Globus pallidus (tissue), 1 donor: ENCODE data around the gene RAN.
"Not testable (repeated sequence)": the region's sequence is repeated elsewhere in the genome, so short reads cannot be mapped to it uniquely, and the experiment has no call there.

Source experiments
- DNase-seq: peaks from one replicate; pipeline ENCODE4 v3.0.0-alpha.2; 2015; ENCODE audit warnings: low spot score

Gene RAN

GRCh38 chr12:130849561-130850417, 22.1 kb upstream of the RAN start:
- DNase-seq, result no peak

DNA sequence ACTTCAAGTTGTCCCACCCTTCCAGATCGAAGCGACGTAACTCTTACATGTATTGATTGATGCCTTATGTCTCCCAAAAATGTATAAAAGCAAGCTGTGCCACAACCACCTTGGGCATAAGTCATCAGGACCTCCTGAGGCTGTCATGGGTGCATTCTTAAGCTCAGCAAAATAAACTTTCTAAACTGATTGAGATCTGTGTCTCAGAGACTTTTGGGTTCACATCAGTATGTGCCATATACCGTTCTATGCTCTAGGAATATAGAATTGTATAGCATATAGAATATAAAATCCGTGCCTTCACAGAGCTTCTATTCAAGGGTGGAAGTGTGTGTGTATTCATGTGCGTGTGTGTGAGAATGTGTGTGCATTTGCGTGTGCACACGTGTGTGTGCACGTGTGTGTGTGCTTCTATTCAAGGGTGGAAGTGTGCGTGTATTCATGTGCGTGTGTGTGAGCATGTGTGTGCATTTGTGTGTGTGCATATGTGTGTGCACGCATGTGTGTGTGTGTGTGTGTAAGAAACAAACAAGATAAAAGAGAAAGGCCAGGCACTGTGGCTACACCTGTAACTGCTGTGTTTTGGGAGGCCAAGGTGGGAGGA, 21.3 kb upstream of the RAN start:
- no peak for DNase-seq

- no peak for DNase-seq
Observed at GRCh38 chr12:130856088-130856487, 15.8 kb upstream of the RAN start.

GRCh38 chr12:130858084-130858483, 13.8 kb upstream of the RAN start:
- no peak for DNase-seq

- no peak for DNase-seq
Observed at GRCh38 chr12:130859161-130859560, 12.7 kb upstream of the RAN start.

DNA sequence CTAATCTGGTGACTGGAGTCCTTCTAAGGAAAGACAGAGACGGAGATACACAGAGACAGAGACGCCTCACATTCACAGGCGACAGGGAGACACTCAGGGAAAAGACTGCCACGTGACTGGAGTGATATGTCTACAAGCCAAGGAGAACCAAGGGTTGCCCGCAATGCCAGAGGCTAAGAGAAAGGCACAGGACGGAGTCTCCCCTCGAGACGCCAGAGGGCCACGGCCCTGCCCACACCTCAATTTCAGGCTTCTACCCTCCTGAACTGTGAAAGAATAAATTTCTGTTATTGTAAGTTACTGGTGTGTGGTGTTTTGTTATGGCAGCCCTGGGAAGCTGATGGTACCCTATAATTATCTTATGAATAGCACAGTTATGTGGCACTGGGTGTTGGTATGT, 11.6 kb upstream of the RAN start:
- no peak for DNase-seq

DNA sequence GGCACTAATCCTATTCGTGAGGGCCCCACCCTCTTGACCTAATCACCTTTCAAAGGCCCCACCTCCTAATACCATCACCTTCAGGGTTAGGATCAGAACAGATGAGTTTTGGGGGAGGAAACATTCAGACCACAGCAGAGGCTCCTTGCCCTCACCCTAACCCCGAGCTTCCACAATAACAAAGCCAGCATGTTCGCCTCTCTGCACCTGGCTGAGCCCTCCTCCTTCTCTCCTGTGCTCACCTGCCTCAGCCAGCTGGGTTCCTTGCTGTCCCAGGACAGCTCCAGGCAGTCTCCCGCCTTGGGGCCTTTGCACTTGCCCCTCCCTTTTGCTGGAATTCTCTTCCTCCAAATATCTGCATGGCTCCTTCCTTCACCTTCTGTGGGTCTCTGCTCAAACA, 9.7 kb upstream of the RAN start:
- DNase-seq, result no peak

GRCh38 chr12:130862771-130863170, 9.1 kb upstream of the RAN start:
- DNase-seq, result not testable (repeated sequence)

DNA sequence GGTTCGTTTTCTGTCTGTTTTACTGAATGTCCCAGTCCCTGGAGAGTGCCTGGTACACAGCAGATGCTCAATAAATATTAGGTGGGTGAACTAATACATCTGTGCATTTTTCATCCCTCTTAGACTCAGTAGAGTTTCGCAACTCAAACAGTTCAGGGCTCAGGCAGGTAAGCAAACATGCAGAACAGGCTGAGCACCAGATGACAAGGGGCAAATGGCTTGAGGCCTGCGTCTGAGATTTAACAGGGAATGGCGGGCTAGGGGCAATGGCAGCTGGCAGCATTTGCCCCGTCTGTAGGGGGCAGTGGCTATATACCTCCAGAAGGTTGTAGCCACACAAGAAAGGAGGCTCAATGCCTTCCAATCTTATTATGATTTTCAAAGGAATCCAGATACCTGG, 8.6 kb upstream of the RAN start:
- DNase-seq, result no peak

DNA sequence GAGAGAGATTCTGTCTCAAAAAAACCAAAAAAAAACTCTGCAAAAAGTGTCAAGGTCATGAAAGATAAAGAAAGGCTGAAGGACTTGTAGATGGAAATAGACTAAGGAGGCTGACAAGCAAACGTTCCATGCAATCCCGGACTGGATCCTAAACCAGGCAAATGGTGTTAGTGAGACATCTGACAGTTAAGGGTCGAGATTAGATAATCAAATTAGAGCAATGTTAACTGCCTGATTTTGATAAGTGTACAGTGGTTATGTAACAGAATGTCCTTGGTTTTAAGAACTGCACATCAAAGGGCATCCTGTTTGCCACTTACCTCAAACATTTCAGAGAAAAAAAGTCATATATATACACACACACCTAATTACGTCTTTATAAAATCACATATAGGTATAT, 3.5 kb upstream of the RAN start:
- no peak for DNase-seq

DNA sequence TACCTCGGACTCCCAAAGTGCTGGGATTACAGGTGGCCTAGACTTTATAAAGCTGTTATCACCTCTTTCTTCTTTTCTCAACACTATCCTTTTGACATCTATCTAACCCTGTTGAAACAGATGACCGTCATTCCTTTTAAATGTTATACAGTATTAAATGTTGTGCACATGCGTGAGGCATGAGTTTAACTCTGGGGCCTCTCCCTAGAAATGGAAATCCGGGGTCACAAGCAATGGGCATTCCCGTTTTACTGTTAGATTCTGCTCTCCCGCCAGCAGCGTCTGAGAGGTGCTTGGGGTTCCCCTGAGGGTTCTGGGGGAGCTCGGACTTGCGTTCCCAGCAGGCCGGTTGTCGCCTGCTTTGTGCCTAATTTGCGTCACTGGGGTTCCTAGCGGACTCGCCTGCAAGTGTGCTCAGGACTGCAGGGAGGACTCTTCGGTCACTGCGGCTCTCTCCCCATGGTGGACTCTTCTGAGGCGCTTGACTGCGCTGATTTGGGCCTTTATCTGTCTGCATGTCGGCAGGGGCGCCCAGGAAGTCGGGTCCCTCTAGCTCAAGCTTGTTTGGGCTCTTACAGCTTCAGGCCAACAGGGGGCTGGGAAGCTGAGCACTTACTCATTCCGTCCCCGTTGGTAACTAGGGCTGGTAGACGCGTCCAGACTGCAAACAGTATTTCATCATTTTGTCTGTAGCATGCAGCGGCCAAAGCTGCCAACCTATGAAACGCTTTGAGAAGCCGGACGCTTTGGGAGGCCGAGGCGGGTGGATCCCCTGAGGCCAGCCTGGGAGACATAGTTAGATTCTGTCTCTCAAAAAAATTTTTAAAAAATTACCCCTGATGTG, 1.2 kb upstream of the RAN start:
- peak; percentile 74 for DNase-seq

DNA sequence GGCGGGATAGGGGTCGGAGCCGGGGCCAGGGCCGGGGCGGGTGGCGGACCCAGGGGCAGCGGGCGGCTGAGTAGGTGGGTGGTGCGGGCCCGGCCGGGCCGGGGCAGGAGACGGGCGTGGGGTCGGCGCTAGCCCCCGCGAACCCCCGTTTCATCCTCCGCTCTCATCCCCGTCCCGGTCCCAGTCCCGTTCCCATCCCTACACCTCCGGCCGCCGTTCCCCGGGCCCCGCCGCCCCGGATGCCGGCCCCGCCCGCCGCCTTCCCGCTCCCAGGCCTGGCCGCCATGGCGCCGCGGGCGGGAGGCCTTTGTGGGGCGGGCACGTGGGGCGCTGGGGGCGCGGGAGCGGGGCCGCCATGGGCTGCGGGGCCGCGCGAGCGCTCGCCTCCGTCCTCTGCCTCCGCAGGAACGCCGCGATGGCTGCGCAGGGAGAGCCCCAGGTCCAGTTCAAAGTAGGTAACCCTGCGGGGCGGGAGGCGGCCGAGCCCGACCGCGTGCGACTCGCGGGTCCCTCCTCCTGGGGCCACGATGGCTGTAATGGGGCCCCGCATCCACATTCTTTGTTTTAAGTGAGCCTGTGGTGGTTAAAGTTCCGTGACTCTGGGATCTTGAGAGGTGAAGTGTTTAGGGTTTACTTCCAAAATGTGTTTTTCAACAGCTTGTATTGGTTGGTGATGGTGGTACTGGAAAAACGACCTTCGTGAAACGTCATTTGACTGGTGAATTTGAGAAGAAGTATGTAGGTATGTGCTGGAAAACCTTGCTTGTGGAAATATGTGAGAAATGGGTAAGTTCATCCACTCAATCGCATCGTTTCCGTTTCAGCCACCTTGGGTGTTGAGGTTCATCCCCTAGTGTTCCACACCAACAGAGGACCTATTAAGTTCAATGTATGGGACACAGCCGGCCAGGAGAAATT, 572 bp downstream of the RAN start:
- peak; percentile 34 for DNase-seq

DNA sequence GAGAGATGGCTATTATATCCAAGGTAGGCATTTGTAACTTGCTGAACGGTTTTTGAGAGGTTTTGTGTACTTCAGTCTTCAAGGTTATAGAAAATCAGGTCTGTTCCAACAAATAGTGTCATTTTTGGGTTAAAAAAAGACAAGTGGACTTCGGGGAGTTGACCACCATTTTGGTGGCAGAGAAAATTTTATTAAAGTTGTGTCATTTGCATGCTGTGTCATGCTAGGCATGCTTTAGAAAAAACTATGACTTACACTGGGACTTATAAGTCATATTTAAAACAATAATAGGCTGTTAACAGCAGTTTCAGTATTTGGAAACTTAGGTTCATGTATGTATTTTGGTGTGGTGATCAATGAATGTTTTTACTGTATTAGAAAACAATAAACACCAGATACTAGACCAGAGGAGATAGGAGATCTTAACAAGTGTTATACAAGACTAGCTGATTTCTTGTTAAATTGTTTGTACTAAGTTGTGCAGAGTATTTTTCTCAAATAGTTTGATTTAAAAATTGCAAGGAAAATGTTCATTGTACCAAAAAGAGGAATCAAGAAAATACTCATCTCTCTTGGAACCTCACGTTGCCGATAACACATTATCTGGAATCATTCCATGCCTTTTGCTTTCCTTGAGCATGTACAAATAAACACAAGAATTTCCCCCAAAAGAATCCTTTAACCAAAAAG, 1.4 kb downstream of the RAN start:
- DNase-seq, result no peak

- DNase-seq, result no peak
Observed at GRCh38 chr12:130873825-130874224, 2.0 kb downstream of the RAN start.

DNA sequence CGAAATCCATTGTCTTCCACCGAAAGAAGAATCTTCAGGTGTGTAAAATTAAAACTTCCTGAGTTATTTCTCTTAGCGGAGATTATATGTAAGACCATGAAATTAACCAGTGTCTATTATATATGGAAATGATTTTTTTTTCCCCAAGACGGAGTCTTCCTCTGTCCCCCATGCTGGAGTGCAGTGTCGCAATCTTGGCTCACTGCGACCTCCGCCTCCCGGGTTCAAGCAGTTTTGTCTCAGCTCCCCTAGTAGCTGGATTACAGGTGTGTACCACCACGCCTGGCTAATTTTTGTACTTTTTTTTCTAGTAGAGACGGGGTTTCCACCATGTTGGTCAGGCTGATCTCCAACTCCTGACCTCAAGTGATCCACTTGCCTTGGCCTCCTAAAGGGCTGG, 2.8 kb downstream of the RAN start:
- DNase-seq, result no peak

DNA sequence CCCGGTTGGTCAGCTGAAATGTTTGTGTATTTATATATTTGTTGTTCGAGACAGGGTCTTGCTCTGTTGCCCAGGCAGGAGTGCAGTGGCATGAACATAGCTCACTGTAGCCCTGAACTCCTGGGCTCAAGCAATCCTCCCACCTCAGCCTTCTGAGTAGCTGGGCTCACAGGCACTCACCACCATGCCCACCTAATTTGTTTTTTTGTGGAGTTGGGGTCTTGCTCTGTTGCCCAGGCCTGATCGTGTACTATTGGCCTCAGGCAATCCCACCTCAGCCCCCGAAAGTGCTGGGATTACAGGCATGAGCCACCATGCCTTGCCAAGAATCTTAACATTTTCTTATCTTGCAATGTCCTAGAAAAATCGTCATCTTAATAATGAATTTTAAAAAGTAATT, 3.3 kb downstream of the RAN start:
- DNase-seq, result no peak

- not testable (repeated sequence) for DNase-seq
Observed at GRCh38 chr12:130875708-130876107, 3.8 kb downstream of the RAN start.

GRCh38 chr12:130876297-130876696, 4.4 kb downstream of the RAN start:
- no peak for DNase-seq

- DNase-seq, result no peak
Observed at GRCh38 chr12:130876758-130877157, 4.9 kb downstream of the RAN start.

DNA sequence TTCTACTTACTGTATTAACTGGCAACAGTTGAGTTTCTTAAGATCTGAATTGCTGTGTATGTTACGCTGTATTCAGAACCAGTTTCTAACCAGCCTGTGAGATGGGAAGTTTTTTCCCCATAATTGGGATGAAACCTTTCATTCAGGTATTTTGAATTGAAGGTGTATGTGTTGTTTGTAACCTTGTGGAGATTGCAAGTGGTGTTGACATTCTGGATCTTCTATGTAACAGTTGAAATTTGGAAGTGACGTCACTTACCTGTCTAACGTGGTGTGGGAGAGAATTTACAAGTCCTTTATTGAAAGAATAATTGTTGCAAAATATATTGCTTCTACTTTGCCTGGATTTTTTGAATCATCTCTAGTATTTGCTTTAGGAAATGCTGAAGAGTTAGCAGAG, 5.5 kb downstream of the RAN start:
- no peak for DNase-seq
